Heart right ventricle (tissue), 16 donors: ENCODE measurements around the gene AQP6. TPM values are rescaled to one million over a fixed set of nuclear protein-coding genes. Genes with fewer than 3 reads are reported as not detected.

Source experiments
- ATAC-seq, 8 donors: fragments of 200-7000 bp; cut with Tn5 transposase; one replicate each; pipeline ENCODE4 v1.9.1; 2020; ENCODE audit warnings: mild to moderate bottlenecking in 8 of 8, moderate library complexity in 8 of 8, moderate number of reproducible peaks in 1 of 8
- DNase-seq, 2 donors: peaks; one replicate each; pipeline ENCODE4 v3.0.0-alpha.2; 2020
- H3K27ac ChIP-seq, 10 donors: fragments of 200-600 bp; sonication (generic) in 2 of 10; one replicate each; pipeline versions ENCODE4 v1.5.0 to v1.8.0; 2020 to 2022; ENCODE audit warnings: mild to moderate bottlenecking in 3 of 10
- H3K27me3 ChIP-seq, 7 donors: fragments of 200-600 bp; one replicate each; pipeline ENCODE4 v1.8.0; 2021 to 2022; ENCODE audit warnings: mild to moderate bottlenecking in 2 of 7
- H3K36me3 ChIP-seq, 9 donors: fragments of 200-600 bp; sonication (generic) in 1 of 9; one replicate each; pipeline versions ENCODE4 v1.5.0 to v1.8.0; 2020 to 2022; ENCODE audit warnings: mild to moderate bottlenecking in 2 of 9
- H3K4me1 ChIP-seq, 9 donors: fragments of 200-600 bp; sonication (generic) in 1 of 9; one replicate each; pipeline versions ENCODE4 v1.5.0 to v1.8.0; 2020 to 2022; ENCODE audit warnings: mild to moderate bottlenecking in 4 of 9
- H3K4me3 ChIP-seq, 10 donors: fragments of 200-600 bp; sonication (generic) in 2 of 10; one replicate each; pipeline versions ENCODE4 v1.5.0 to v1.8.0; 2020 to 2022; ENCODE audit warnings: mild to moderate bottlenecking in 7 of 10, moderate library complexity in 2 of 10
- H3K9me3 ChIP-seq, 11 donors: fragments of 200-600 bp in 10 of 11; sonication (generic) in 2 of 11; one replicate each; pipeline versions ENCODE4 v1.5.0 to v1.8.0; 2013 to 2022; ENCODE audit warnings: mild to moderate bottlenecking in 2 of 11, control low read depth in 1 of 11, moderate library complexity in 1 of 11
- WGBS, 2 donors: extraction: QIAGEN DNeasy Blood & Tissue Kit; methylation state at CpG; one replicate each; pipeline ENCODE4 v1.1.7; 2013; ENCODE audit warnings: inconsistent platforms in 1 of 2; 5-methylcytosine and 5-hydroxymethylcytosine counted together
- intact Hi-C, 10 donors: fragments of 100-400 bp; cut with DNase I; formaldehyde crosslinking; loops; one replicate each; pipeline versions ENCODE4 v1.11.1 to v1.14.2; 2022
- polyA plus RNA-seq, 2 donors: library from polyadenylated mRNA; stranded (reverse); fragments of 200-250 nt; gene quantifications; one replicate each; pipeline ENCODE4 v1.2.3, GENCODE V29; 2013
- total RNA-seq, 10 donors: library from RNA; stranded (reverse); fragmentation: NEBNext Ultra II Directional in 3 of 10; extraction: Animal tissue kit (Norgen Biotek cat#: 25700) in 3 of 10; gene quantifications; one replicate each; pipeline versions ENCODE4 v1.2.1 to v1.2.4, GENCODE V29; 2021 to 2023
- TF ChIP-seq, protein P1 (sequence below), 9 donors: fragments of 200-600 bp; sonication (generic) in 2 of 9; IDR thresholded peaks; one replicate each; pipeline versions ENCODE4 v1.5.0 to v1.8.0; 2021 to 2022; ENCODE audit warnings: antibody characterized with exemption in 9 of 9, mild to moderate bottlenecking in 5 of 9, moderate library complexity in 1 of 9
- donor health status: Arrhythmogenic right ventricular cardiomyopathy.
- donor health status: ischemic (EF 13 %, LVEDD 7.1; RV severe dilation, severe dysfunction).
- donor health status: healthy with polysubstance abuse.
- donor health status: DM: no; HTN: yes; CAD: no.
- donor health status: DM: no; HTN: no; CAD: no.
- donor health status: ischemic (EF 25% LVEDD 6.9; RV normal size, moderate dysfunction).
- donor health status: ischemic (EF 25% LVEDD 5.7; RV mildly dilated, moderate dysfunction).
- donor health status: healthy.
- donor health status: DM: yes; HTN: yes; CAD: no.
- donor health status: Ischemic cardiomyopathy.
- donor health status: ischemic (EF 35%, LVEDD 5.7; RV mildly dilated, moderate dysfunction).
- donor health status: nonischemic (EF 11% LVEDD 7.7; RV severe dilation, severe dysfunction).
- donor health status: DM: yes; HTN: yes; CAD: no.
- donor health status: PGD.
- donor health status: ischemic (EF 29% LVEDD 5.4; RV normal size, mild dysfunction).
- donor health status: nonischemic (EF 23%, LVEDD 6.1; RV moderate dilation, normal function).

AQP6 gene
- total and polyA plus RNA-seq, 12 donors = 0.06 to 0.15 TPM; not detected in 10

- TF ChIP-seq, protein P1, sequence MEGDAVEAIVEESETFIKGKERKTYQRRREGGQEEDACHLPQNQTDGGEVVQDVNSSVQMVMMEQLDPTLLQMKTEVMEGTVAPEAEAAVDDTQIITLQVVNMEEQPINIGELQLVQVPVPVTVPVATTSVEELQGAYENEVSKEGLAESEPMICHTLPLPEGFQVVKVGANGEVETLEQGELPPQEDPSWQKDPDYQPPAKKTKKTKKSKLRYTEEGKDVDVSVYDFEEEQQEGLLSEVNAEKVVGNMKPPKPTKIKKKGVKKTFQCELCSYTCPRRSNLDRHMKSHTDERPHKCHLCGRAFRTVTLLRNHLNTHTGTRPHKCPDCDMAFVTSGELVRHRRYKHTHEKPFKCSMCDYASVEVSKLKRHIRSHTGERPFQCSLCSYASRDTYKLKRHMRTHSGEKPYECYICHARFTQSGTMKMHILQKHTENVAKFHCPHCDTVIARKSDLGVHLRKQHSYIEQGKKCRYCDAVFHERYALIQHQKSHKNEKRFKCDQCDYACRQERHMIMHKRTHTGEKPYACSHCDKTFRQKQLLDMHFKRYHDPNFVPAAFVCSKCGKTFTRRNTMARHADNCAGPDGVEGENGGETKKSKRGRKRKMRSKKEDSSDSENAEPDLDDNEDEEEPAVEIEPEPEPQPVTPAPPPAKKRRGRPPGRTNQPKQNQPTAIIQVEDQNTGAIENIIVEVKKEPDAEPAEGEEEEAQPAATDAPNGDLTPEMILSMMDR (IDR thresholded peaks at IDR 0.05) = no peak
Measured at GRCh38 chr12:49980501-49981349, 8.0 kb downstream of the AQP6 start.

GRCh38 chr12:49982246-49983087 is 9.7 kb downstream of the AQP6 start:
- Histone ChIP-seq H3K4me1 (peaks cover 0 to 45% (median 11%) of the 10 kb centered on the region in 9 donors), H3K4me3 (no peak overlapping the region), H3K27me3 (peaks cover 0 to 3% (median 0%) of the 10 kb centered on the region in 7 donors), H3K9me3 (no peaks in the 10 kb centered on the region), H3K36me3 (no peaks in the 10 kb centered on the region), H3K27ac (peak overlapping the region in 1 of 10 donors; percentile 63)
- TF ChIP-seq, protein P1 (IDR thresholded peaks at IDR 0.05) = no peak
- 84 to 89% methylated on average over 7 of the region's 7 CpGs for WGBS, 2 donors
- no peak for DNase-seq
- intact Hi-C loops = no loop called here
- peak in 1 of 8 donors; percentile 16 for ATAC-seq

More at GRCh38 chr12:49980501-49981349, 8.0 kb downstream of the AQP6 start:
- no peak for ATAC-seq
- Histone ChIP-seq H3K36me3 (no peaks in the 10 kb centered on the region), H3K4me1 (peaks cover 0 to 31% (median 11%) of the 10 kb centered on the region in 9 donors), H3K27ac (no peak overlapping the region), H3K9me3 (no peaks in the 10 kb centered on the region), H3K27me3 (peaks cover 0 to 5% (median 0%) of the 10 kb centered on the region in 7 donors), H3K4me3 (no peak overlapping the region)
- no peak for DNase-seq
- intact Hi-C loops = no loop called here
- WGBS, 2 donors = 96 to 97% methylated on average over 10 of the region's 10 CpGs

DNA sequence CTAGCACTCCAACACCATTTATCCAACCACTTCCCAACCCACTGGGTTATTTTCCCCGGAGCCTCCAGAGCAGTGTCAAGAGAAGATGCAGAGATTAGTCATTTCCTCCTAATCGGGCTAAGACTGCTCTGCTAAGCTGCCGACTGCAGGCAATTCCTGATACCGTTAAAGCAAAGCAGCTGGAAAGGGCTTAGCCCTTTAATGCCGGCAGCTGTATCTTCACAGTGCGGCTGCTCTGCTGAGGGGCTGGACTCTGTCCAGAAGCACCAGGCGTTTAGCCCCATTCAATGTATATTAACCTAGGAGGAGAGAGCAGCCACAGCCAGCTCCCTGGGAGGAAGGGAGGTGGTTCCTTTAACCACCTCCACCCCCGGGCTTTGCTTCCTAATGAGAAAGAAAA is 11.1 kb downstream of the AQP6 start:
- Histone ChIP-seq H3K4me3 (no peak overlapping the region), H3K4me1 (peaks cover 0 to 53% (median 11%) of the 10 kb centered on the region in 9 donors), H3K9me3 (no peaks in the 10 kb centered on the region), H3K27ac (peak overlapping the region in 4 of 10 donors; percentile 13 to 75 (median 32)), H3K36me3 (peaks cover 0 to 12% (median 0%) of the 10 kb centered on the region in 9 donors), H3K27me3 (peaks cover 0 to 3% (median 0%) of the 10 kb centered on the region in 7 donors)
- intact Hi-C loops = no loop called here
- ATAC-seq (peak; percentile 60 to 83 (median 74)), DNase-seq (no peak)
- 4 to 5% methylated on average over 8 of the region's 8 CpGs for WGBS, 2 donors
- TF ChIP-seq, protein P1 (IDR thresholded peaks at IDR 0.05) = peak in 1 of 9 donors; percentile 19
